ENCODE data around the gene TRIM44.
"Not testable (repeated sequence)": the region's sequence is repeated elsewhere in the genome, so short reads cannot be mapped to it uniquely, and the experiment has no call there.

Gene TRIM44

DNA sequence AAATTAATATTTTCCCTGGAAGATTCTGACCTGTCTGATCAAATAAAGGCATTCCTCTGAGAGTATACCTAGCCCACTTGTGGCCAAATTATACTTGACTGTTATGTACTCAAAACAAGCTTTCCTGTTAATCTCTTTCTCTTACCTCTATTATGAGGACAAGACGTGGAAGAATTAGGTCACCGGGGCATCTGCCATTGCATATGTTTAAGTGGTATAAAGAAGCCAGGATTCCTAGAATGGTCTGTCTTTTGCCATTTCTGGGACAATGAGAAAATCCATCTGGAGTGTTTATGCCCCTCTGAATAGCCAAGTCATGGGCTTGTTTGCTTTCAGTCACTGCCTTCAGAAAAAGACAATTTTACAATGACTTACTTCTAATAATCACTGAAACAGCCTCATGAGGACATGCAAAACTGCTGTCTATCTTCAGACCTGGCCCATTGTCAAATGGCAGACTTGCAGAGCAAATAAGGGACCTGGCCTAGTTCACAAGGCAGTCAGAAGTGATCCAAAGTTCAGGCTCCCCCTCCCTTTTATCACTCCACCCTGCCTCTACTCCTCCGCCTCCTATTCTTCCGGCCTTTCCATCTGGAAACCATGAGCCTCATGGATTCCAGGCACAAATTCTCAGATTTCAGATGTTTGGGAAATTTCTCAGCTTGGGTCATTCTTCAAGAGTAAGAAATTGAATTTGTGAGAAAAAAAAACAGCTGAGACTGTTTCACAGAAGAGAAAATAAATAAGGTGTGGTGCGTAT is 153.2 kb downstream of the TRIM44 start:
- no peak for DNase-seq (ENCODE audit: low read depth)

DNA sequence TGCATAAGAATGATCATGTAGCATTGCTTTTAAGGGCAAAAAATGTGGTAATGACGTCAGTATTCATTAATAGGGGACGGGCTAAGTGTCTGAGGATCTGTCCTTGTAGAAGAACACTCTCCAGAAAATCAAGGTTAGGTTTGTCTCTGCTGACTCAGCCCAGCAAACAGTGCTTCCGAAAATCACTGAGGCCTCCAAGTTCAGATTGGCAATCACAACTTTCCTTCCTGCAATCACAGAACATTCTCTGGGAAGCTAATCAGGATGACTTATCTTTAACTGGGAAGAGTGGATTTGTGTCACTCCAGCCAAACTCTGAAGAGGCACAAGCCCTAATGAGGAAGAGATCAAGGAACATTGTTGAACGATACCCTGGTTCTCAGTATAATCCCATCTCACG is 158.0 kb downstream of the TRIM44 start:
- DNase-seq (ENCODE audit: low read depth): no peak

DNA sequence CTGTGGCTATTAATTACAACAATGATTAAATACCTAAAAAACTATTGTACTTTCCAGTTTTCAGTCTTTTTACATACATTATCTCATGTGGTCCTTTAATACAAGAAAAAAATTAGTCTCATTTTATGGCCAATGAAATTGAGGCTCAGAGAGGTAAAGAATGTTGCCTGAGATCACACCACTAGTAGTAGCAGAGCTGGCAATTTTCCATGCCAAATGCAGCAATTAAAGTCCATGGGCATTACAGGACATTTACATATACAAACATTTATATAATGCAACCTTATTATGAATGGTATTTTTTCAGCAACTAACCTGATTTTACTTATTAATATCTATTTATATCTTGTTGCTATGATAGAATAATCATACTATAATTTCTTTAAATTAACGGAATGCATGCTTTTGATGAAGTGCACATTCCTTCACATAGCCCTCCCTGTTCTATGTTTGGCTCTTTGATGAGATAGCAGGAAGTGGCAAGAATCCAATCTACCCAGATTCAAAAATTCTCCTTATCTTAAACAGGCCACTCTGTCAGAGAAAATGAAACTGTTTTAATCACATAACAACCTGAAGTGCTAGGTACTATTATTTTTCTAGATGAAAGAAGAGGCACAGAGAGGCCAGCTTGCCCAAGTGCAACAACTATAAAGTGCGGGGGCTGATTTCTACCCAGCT is 160.4 kb downstream of the TRIM44 start:
- DNase-seq (ENCODE audit: low read depth): no peak

GRCh38 chr11:35823742-35824298 is 161.2 kb downstream of the TRIM44 start:
- DNase-seq (ENCODE audit: low read depth): no peak

DNA sequence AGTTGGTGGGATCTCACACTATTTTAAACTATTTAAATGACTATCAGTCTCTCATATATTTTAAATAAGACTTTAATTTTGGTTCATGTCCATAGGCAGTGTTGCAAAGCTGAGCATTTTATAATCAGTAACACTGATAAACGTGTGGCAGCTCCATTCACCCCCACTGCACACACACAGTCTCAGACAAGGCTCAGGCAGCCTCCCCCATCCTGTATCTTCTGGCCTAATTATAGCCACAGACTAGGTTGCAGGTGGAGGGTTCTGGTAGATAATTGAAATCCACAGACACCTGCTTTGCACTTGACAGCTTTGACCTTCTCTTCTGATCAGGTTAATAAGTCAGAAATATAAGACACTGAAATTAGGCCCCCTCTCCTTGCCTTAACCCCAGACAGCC is 162.8 kb downstream of the TRIM44 start:
- DNase-seq (ENCODE audit: low read depth): no peak

GRCh38 chr11:35826006-35826405 is 163.4 kb downstream of the TRIM44 start:
- no peak for DNase-seq (ENCODE audit: low read depth)

- no peak for DNase-seq (ENCODE audit: low read depth)
Observed at GRCh38 chr11:35826949-35827348, 164.4 kb downstream of the TRIM44 start.

DNA sequence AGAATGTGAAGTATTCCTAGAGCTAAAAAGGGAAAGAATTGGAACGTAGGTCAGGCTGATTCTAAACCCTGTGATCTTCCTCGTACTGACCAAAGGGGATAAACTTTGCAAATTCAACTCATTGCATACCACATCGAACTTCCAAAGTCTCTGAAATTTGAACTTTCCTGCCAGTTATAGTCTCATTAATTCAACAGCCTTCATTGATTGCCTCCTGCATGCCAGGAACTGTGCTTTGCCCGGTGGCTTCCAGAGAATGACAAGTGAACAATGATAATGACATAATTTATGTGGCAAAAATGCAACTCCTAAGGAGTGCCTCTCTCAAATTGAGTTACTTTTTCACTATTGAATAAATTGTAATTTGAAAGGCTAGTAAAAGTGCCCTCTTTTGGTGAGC is 173.6 kb downstream of the TRIM44 start:
- no peak for DNase-seq (ENCODE audit: low read depth)

DNA sequence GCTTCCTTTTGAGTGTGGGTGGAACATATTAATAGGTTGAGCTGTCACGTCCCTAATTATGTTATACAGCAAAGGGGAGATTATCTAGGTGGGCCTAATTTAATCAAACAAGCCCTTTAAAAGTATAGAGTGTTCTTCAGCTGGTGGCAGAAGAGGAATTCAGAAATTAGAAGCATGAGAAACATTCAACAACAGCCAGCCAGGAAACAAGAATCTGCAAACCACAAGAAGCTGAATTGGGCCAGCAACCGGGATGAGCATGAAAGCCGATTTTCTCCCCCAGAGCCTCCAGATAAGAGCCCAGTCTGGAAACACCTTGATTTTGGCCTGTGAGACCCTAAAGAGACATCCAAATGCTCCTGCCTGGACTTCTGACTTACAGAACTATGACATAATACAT is 175.5 kb downstream of the TRIM44 start:
- DNase-seq (ENCODE audit: low read depth): no peak

GRCh38 chr11:35838697-35839367 is 176.3 kb downstream of the TRIM44 start:
- not testable (repeated sequence) for DNase-seq (ENCODE audit: low read depth)

GRCh38 chr11:35839368-35840161 is 177.0 kb downstream of the TRIM44 start:
- no peak for DNase-seq (ENCODE audit: low read depth)

DNA sequence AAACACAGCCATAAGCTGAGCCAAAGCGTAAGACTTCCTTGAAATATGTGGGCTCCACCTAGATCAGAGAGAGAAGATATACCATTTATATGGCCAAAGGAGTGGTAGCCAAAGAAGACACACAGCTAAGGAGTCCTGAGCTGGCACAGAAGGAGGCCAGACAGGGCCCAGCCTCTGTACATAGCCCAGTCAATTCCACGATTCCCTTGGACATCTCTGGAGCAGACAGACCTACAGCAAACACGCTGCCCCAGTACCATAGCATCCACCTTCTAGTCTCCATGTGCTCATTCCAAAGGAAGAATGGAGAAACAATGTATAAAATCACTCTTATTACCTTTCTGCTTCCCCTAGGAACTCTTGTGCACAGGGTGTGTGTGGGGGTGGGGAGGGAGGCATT is 179.2 kb downstream of the TRIM44 start:
- no peak for DNase-seq (ENCODE audit: low read depth)

- DNase-seq (ENCODE audit: low read depth): no peak
Observed at GRCh38 chr11:35842958-35843357, 180.4 kb downstream of the TRIM44 start.

- no peak for DNase-seq (ENCODE audit: low read depth)
Observed at GRCh38 chr11:35844579-35844978, 182.0 kb downstream of the TRIM44 start.

DNA sequence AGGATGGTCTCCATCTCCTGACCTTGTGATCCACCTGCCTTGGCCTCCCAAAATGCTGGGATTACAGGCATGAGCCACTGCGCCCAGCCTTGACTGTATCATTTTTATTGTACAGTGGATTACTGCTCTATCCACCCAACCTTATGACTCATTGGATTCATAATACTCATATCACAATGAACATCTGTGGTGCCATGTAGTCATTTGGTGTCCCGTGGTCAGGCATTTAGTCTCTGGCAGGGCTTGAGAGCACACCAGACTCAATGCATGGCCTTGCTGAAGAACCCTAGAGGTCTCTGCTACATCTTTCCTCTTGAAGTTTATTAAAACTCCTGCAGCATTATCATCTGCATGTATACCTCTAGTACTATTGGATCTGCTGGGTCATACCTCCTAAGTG is 183.3 kb downstream of the TRIM44 start:
- no peak for DNase-seq (ENCODE audit: low read depth)

DNA sequence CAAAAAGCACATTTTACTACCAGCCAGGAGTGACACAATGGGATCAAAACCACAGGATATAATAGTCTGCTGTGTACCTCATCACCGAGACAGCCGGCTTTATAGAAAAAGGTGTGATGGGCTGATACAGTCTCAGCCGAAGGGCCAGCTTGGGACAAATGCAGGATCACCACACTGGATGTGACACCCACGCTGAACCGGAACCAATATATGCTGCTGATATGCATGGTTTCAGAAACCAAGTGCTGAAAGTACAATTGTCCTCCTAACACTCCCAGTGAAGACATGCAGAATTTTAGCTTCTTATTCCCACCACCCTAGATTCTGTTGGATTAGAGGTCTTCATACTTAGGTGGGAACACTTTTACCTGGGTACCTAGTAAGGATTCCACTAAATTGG is 184.3 kb downstream of the TRIM44 start:
- no peak for DNase-seq (ENCODE audit: low read depth)

GRCh38 chr11:35847473-35847872 is 184.9 kb downstream of the TRIM44 start:
- DNase-seq (ENCODE audit: low read depth): no peak

GRCh38 chr11:35848616-35849015 is 186.0 kb downstream of the TRIM44 start:
- no peak for DNase-seq (ENCODE audit: low read depth)

GRCh38 chr11:35850191-35850590 is 187.6 kb downstream of the TRIM44 start:
- DNase-seq (ENCODE audit: low read depth): no peak

- no peak for DNase-seq (ENCODE audit: low read depth)
Observed at GRCh38 chr11:35851342-35851741, 188.8 kb downstream of the TRIM44 start.

DNA sequence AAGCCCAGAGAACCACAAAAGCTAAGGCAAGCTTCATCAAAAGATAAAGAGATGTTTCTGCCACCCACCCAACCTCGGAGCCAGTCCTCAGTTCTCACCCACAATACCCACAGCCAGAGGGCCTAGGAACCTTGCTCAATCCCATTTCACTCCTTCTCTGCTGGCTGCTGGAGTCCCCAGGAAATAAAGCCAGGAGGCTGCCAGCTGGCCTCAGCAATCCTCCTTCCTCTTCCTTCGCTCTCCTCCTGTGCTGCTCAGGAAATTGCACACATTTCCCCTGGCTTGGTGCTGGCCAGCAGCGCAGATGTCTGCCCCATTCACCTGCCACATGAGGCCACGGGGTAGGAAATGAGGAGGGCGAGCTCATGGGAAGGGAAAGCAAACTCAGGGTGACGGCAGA is 189.5 kb downstream of the TRIM44 start:
- no peak for DNase-seq (ENCODE audit: low read depth)

GRCh38 chr11:35853971-35854370 is 191.4 kb downstream of the TRIM44 start:
- DNase-seq (ENCODE audit: low read depth): no peak

All from stimulated activated CD4-positive, alpha-beta T cell treated with anti-CD3 and anti-CD28 coated beads, Interleukin-2, amount 100 ng/mL, for 4 hours (primary cell).